Transverse colon (tissue), 4 donors: ENCODE data around the gene FRG1.
"Not testable (repeated sequence)": the region's sequence is repeated elsewhere in the genome, so short reads cannot be mapped to it uniquely, and the experiment has no call there.

Experiments used
- CTCF ChIP-seq, 5 experiments: fragments of 200-600 bp in 3 of 5; fragments of 450-650 bp in 2 of 5; sonication (generic) in 3 of 5; IDR thresholded peaks; 1 replicate in 2 of 5; 2 replicates in 3 of 5; pipeline ENCODE4 v1.5.1; 2016 to 2017; ENCODE audit warnings: antibody characterized with exemption in 5 of 5, inconsistent platforms in 3 of 5, mild to moderate bottlenecking in 2 of 5, moderate library complexity in 1 of 5
- EP300 ChIP-seq: sonication (generic); formaldehyde crosslinking; IDR thresholded peaks from one replicate; pipeline ENCODE4 v1.6.1; 2017; ENCODE audit warnings: antibody characterized with exemption, low read depth
- POLR2A ChIP-seq: fragments of 450-650 bp; IDR thresholded peaks from one replicate; pipeline ENCODE4 v1.6.1; 2016; ENCODE audit warnings: antibody characterized with exemption, mild to moderate bottlenecking, moderate library complexity
- POLR2AphosphoS5 ChIP-seq, 3 donors: sonication (generic); formaldehyde crosslinking; IDR thresholded peaks; one replicate each; pipeline ENCODE4 v1.6.1; 2016; ENCODE audit warnings: antibody characterized with exemption in 3 of 3

- TF ChIP-seq CTCF (IDR thresholded peaks at IDR 0.05); POLR2A; POLR2AphosphoS5 (IDR thresholded peaks at IDR 0.05); EP300: not testable (repeated sequence)
Measured at GRCh38 chr4:189983916-189984526, 43.3 kb downstream of the FRG1 start.
